Measurements from ENCODE around the gene RAD51B. TPM values are rescaled to one million over a fixed set of nuclear protein-coding genes. Genes with fewer than 3 reads are reported as not detected.
"Not testable (repeated sequence)": the region's sequence is repeated elsewhere in the genome, so short reads cannot be mapped to it uniquely, and the experiment has no call there.

RAD51B gene
- total RNA-seq, 1 donor from 2014 or later: 17.0 TPM

GRCh38 chr14:68112442-68112841, 292.9 kb downstream of the RAD51B start:
- DNase-seq (ENCODE audit: low read depth): no peak

- no peak for DNase-seq (ENCODE audit: low read depth)
These were observed 293.9 kb downstream of the RAD51B start for GRCh38 chr14:68113343-68113930.

- DNase-seq (ENCODE audit: low read depth): not testable (repeated sequence)
These were observed 296.4 kb downstream of the RAD51B start for GRCh38 chr14:68115952-68116351.

GRCh38 chr14:68122651-68123050, 303.1 kb downstream of the RAD51B start:
- DNase-seq (ENCODE audit: low read depth): no peak

GRCh38 chr14:68124050-68124449, 304.5 kb downstream of the RAD51B start:
- DNase-seq (ENCODE audit: low read depth): peak; percentile 29

- DNase-seq (ENCODE audit: low read depth): peak; percentile 98
These were observed 305.6 kb downstream of the RAD51B start for GRCh38 chr14:68124979-68125731.

- DNase-seq (ENCODE audit: low read depth): no peak
These were observed 307.6 kb downstream of the RAD51B start for GRCh38 chr14:68127166-68127565.

GRCh38 chr14:68131907-68132306, 312.3 kb downstream of the RAD51B start:
- DNase-seq (ENCODE audit: low read depth): peak; percentile 67

- DNase-seq (ENCODE audit: low read depth): no peak
These were observed 313.1 kb downstream of the RAD51B start for GRCh38 chr14:68132563-68133121.

GRCh38 chr14:68133856-68134255, 314.3 kb downstream of the RAD51B start:
- no peak for DNase-seq (ENCODE audit: low read depth)

- no peak for DNase-seq (ENCODE audit: low read depth)
These were observed 315.4 kb downstream of the RAD51B start for GRCh38 chr14:68135028-68135427.

- no peak for DNase-seq (ENCODE audit: low read depth)
These were observed 316.0 kb downstream of the RAD51B start for GRCh38 chr14:68135566-68135965.

GRCh38 chr14:68137704-68138619, 318.4 kb downstream of the RAD51B start:
- peak; percentile 100 for DNase-seq (ENCODE audit: low read depth)

GRCh38 chr14:68139431-68140075, 320.0 kb downstream of the RAD51B start:
- peak; percentile 32 for DNase-seq (ENCODE audit: low read depth)

- peak; percentile 100 for DNase-seq (ENCODE audit: low read depth)
These were observed 320.6 kb downstream of the RAD51B start for GRCh38 chr14:68140076-68140741.

GRCh38 chr14:68140806-68141205, 321.2 kb downstream of the RAD51B start:
- peak; percentile 70 for DNase-seq (ENCODE audit: low read depth)

- peak; percentile 83 for DNase-seq (ENCODE audit: low read depth)
These were observed 321.9 kb downstream of the RAD51B start for GRCh38 chr14:68141281-68142088.

GRCh38 chr14:68143341-68143841, 323.8 kb downstream of the RAD51B start:
- peak; percentile 70 for DNase-seq (ENCODE audit: low read depth)

GRCh38 chr14:68144051-68144681, 324.6 kb downstream of the RAD51B start:
- DNase-seq (ENCODE audit: low read depth): peak; percentile 44
